Fibroblast of the aortic adventitia (primary cell): Measurements from ENCODE around the gene CLCNKB. TPM values are rescaled to one million over a fixed set of nuclear protein-coding genes. Genes with fewer than 3 reads are reported as not detected.
A peak's percentile ranks its signal among the peaks of the same experiment; 100 is the strongest.

ENCODE experiments used
- DNase-seq: peaks from one replicate; pipeline ENCODE4 v3.0.0-alpha.2; 2010; ENCODE audit warnings: low read depth
- H3K4me3 ChIP-seq: 2 replicates; pipeline ENCODE4 v1.5.1; 2011; ENCODE audit warnings: low read depth, mild to moderate bottlenecking, control low read depth, low read length, moderate library complexity
- total RNA-seq: library from RNA; depleted of rRNA; stranded (reverse); fragments of >200 nt; gene quantifications from 2 replicates; pipeline ENCODE4 v1.2.3, GENCODE V29; 2012; ENCODE audit warnings: low replicate concordance
- TF ChIP-seq, protein P1 (sequence below): IDR thresholded peaks from 2 replicates; pipeline ENCODE4 v1.5.1; 2011; ENCODE audit warnings: mild to moderate bottlenecking, low read length, control low read depth, inconsistent platforms; ENCODE audit not compliant: insufficient read depth

Gene CLCNKB
- total RNA-seq, 1 donor = not detected

DNA sequence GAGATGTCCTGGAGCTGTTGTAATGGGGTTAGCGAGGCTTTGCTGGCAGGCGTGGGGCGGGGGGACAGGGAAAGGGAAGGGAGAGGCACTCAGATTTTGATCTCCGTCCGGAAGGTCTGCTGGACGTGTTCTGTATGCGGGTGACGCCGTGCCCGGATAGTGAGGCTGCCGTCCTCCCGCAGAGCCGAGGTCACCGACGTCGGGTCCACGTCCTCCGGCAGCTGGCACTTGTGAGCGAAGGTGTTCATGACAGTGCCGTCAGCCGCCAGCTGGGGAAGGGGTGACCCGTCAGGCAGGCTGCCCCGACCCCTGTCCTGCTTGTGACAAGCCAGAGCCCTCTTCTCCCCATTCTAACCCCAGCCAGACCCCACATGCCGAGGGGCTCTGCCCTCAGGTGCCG lies 28.1 kb upstream of the CLCNKB start:
- no peak for DNase-seq
- no peak overlapping the region for H3K4me3 ChIP-seq
- TF ChIP-seq, protein P1, sequence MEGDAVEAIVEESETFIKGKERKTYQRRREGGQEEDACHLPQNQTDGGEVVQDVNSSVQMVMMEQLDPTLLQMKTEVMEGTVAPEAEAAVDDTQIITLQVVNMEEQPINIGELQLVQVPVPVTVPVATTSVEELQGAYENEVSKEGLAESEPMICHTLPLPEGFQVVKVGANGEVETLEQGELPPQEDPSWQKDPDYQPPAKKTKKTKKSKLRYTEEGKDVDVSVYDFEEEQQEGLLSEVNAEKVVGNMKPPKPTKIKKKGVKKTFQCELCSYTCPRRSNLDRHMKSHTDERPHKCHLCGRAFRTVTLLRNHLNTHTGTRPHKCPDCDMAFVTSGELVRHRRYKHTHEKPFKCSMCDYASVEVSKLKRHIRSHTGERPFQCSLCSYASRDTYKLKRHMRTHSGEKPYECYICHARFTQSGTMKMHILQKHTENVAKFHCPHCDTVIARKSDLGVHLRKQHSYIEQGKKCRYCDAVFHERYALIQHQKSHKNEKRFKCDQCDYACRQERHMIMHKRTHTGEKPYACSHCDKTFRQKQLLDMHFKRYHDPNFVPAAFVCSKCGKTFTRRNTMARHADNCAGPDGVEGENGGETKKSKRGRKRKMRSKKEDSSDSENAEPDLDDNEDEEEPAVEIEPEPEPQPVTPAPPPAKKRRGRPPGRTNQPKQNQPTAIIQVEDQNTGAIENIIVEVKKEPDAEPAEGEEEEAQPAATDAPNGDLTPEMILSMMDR = no peak

DNA sequence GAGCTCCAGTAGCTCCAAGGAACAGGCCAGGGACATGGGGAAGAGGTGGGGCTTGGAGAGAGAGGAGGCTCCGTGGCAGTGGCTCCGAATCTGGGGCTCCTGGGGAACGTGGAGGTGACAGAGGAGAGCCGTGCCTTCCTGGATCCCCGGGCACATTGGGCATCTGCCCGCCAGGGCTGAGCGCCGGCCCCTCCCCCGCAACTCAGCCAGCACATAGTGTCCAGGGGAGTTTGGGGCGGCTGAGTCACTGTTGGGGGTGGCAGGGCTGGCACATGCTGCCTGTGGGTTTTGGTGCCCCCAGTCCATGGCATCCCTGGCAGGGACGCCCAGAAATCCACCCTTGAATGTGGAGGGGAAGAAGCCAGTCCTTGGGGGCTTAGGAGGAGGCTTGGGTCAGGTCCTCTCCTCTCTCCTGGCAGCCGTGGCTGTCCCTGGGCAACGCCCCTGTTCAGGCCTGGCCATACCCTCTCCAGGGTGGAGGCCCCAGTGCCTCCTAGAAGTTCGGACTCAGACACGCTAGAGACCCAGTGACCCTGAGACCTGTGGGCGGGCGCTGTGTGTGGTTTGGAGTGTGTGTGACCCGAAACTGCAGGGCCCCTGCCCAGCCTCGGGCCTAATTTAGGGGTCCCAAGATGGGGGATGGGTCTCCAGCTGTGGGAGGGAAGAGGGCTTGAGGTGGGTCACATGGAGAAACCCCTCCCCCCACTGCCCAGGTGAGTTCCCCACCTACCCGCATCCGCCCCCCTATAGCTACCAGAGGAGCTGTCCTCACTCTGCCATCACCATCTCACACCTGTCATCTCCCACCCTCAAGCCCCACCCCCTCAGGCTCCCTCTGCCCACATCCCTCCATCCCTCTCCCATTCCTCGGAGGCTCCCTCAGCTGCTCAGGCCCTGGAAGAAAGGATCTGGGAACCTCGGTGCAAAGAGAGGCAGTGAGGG lies 27.4 kb upstream of the CLCNKB start:
- TF ChIP-seq, protein P1 = no peak
- peak overlapping the region; percentile 60 for H3K4me3 ChIP-seq
- no peak for DNase-seq

DNA sequence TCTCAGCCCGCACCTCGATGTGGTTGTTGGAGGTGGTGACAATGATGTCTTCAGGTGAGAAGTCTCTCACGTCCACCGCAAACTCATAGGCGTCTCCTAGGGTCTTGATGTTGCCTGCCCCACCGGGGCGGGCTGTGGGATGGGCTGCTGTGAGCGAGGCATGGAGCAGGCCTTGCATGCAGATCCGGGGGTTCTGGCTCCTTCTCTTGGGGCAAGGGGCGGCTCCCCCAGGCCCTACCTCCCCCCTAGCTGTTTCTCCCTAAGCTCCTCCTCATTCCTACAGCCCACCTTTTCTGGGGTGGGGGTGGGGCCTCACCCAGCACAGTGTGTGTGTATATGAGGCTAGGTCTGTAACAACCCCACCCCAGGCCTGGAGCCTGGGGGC lies 26.5 kb upstream of the CLCNKB start:
- H3K4me3 ChIP-seq = peak overlapping the region; percentile 60

DNA sequence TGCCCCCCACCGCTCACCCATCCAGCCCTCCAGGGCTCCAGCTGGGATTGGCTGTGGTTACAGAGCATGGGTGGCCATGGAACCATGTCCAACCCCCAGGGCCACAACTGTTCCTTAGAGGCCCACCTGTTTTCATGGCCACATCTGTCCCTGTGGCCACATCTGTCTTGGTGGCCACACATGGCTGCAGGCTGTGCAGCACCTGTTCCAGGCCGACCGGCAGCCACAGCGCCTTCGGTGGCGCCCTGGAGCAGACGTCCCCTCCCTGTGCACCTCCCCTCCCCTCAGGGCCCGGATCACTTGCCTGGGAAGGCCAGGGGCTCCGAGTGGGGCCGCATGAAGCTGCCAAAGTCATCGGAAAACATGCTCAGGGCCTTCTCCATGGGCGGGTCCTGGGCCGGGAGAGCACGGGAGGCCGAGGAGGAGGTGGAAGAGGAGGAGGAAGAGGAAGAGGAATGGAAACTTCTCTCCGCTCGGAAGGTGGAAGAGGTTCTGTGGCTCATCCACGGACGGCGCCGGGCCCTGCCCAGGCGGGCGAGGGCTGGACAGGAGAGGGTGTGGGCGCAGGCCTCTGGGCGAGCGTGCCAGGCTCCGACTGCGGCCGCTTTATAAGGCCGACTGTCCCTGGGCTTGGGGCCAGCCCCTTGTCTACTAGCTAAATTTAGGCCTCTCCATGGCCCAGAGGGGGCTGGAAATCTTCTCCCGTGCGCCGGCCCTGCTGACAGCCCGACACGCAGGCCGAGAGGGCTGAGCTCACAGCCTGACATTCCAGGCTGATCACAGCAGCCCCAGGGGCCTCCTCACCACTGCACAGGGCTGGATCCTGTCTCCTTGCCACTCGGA lies 25.9 kb upstream of the CLCNKB start, which contains the start of gene HSPB7:
Gene HSPB7, minus strand, starts transcription at position 583 of the 843 bp plus-strand sequence. Its CDS starts 80 bp downstream, at position 503.
- DNase-seq = peak; percentile 96
- TF ChIP-seq, protein P1 = no peak
- H3K4me3 ChIP-seq = peak within 1 kb of the TSS; percentile 60

More for the DNA sequence above, 26.5 kb upstream of the CLCNKB start:
- DNase-seq = no peak
- TF ChIP-seq, protein P1 = no peak

DNA sequence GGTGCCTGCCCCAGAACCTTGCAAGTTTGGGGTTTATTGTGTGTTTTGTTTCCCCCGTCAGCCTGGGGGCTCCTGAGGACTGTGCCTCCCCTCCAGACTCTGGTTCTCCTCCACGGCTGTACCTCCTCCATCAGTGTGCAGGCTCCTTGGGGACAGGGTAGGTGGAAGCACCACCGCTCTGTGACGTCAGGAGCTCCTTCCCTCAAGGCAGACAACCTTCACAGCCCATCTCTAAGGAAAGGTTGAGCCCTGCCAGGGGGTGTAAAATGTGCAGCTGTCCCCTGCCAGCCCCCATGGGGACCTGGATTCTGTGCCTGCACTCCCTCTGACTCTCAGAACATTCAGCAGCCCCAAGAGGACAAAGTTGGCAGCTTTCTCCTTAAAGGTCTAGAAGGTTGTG lies 25.3 kb upstream of the CLCNKB start:
- DNase-seq = no peak
- H3K4me3 ChIP-seq = peak overlapping the region; percentile 60
- TF ChIP-seq, protein P1 = no peak

DNA sequence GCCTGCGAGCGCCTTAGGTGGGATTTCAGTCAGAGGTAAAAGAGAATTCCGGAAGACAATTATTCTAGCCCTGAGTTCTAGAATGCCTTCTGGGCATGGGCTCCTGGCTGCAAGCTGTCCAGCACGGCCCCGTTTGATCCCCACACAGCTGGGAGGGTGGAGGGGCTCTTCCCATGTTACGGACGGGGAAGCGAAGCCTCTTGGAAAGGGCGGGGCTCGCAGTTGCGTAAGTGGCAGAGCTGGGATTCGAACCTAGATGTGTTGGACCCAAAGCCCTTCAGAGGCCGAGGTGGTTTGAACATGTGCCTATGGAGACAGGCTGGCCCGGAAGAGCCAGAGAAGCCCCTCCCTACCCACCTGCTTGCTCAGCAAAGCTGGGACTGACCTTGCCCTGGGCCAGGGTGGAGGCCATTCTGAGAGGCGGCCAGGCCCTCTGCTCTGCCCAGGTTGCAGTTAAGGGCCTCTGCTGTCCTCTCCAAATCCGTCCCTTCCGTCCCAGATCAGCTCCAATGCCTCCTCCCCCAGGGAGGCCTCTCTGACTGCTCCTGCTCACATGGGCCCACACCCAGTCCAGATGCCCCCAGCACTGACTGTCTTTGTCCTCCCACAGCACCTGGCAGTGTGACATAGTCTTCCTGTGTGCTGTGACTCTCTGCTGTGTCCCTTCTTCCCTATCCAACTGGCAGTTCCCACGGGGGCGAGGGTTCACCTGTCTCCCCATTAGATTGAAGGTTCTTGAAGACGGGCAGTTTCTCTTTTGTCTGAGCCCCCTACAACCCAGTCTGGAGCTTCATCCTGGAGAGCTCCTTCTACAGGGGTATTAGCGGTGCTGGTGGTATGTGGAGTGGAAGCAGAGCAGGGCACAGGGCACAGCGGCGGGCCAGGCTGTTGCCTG lies 24.6 kb upstream of the CLCNKB start:
- TF ChIP-seq, protein P1 = no peak
- DNase-seq = no peak
- H3K4me3 ChIP-seq = no peak overlapping the region
